ENCODE data around the gene PRICKLE4.

PRICKLE4 gene

DNA sequence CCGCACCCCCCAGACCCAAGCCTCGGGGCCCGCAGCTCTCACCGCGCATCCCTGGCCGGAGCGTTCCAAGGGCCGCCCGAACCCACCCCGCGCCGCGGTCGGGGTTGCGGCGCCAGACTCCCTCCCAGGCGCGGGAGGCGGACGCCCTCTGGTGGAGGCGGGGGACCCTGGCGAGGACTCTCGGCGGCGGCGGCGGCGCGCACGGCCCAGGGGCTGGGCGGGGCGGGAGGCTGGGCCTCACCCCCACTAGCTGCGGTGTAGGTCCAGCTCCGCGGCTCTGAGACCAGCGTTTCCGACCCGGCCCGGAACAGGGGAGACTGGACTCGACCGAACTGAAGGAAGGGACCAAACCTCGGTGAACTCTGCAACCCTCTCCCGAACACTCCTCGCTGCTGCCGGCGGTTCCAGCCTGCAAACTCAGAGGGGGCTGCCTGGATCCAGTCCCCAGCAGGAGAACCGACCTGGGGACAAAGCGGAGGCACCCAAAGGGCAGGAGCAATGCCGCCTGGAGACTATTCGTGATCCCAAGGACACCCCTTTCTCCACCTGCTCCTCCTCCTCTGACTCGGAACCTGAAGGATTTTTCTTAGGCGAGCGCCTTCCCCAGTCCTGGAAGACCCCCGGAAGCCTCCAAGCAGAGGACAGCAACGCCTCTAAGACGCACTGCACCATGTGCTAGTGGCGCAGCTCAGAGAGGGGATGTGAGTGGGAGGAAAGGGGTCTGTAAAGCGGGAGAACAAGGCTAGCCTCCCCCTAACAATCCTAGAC is 6.1 kb downstream of the PRICKLE4 start (continued):
- peak; percentile 84 for TF ChIP-seq ZNF561 (tag by site-specific recombination; IDR thresholded peaks at IDR 0.05; ENCODE audit: borderline replicate concordance)
- TF ChIP-seq ZNF157 (tag by site-specific recombination; IDR thresholded peaks at IDR 0.05): no peak
- TF ChIP-seq, protein P1, sequence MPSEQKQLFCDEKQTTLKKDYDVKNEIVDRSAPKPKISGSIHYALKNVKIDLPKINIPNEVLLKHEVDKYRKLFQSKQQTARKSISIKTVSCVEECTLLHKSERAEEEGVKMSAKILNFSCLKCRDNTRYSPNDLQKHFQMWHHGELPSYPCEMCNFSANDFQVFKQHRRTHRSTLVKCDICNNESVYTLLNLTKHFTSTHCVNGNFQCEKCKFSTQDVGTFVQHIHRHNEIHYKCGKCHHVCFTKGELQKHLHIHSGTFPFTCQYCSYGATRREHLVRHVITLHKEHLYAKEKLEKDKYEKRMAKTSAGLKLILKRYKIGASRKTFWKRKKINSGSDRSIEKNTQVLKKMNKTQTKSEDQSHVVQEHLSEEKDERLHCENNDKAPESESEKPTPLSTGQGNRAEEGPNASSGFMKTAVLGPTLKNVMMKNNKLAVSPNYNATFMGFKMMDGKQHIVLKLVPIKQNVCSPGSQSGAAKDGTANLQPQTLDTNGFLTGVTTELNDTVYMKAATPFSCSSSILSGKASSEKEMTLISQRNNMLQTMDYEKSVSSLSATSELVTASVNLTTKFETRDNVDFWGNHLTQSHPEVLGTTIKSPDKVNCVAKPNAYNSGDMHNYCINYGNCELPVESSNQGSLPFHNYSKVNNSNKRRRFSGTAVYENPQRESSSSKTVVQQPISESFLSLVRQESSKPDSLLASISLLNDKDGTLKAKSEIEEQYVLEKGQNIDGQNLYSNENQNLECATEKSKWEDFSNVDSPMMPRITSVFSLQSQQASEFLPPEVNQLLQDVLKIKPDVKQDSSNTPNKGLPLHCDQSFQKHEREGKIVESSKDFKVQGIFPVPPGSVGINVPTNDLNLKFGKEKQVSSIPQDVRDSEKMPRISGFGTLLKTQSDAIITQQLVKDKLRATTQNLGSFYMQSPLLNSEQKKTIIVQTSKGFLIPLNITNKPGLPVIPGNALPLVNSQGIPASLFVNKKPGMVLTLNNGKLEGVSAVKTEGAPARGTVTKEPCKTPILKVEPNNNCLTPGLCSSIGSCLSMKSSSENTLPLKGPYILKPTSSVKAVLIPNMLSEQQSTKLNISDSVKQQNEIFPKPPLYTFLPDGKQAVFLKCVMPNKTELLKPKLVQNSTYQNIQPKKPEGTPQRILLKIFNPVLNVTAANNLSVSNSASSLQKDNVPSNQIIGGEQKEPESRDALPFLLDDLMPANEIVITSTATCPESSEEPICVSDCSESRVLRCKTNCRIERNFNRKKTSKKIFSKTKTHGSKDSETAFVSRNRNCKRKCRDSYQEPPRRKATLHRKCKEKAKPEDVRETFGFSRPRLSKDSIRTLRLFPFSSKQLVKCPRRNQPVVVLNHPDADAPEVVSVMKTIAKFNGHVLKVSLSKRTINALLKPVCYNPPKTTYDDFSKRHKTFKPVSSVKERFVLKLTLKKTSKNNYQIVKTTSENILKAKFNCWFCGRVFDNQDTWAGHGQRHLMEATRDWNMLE (tag by site-specific recombination; conservative IDR thresholded peaks at IDR 0.05; ENCODE audit: low read depth): no peak
- TF ChIP-seq ZNF600 (tag by site-specific recombination; IDR thresholded peaks at IDR 0.05): peak; percentile 92; the same call in 1 of the 2 replicates
- TF ChIP-seq, protein P2, sequence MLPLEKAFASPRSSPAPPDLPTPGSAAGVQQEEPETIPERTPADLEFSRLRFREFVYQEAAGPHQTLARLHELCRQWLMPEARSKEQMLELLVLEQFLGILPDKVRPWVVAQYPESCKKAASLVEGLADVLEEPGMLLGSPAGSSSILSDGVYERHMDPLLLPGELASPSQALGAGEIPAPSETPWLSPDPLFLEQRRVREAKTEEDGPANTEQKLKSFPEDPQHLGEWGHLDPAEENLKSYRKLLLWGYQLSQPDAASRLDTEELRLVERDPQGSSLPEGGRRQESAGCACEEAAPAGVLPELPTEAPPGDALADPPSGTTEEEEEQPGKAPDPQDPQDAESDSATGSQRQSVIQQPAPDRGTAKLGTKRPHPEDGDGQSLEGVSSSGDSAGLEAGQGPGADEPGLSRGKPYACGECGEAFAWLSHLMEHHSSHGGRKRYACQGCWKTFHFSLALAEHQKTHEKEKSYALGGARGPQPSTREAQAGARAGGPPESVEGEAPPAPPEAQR (tag by site-specific recombination; IDR thresholded peaks at IDR 0.05): no peak
- TF ChIP-seq ZSCAN30 (tag by site-specific recombination; IDR thresholded peaks at IDR 0.05): peak; percentile 86
- TF ChIP-seq SP7 (tag by site-specific recombination; IDR thresholded peaks at IDR 0.05): no peak
- TF ChIP-seq, protein P3, sequence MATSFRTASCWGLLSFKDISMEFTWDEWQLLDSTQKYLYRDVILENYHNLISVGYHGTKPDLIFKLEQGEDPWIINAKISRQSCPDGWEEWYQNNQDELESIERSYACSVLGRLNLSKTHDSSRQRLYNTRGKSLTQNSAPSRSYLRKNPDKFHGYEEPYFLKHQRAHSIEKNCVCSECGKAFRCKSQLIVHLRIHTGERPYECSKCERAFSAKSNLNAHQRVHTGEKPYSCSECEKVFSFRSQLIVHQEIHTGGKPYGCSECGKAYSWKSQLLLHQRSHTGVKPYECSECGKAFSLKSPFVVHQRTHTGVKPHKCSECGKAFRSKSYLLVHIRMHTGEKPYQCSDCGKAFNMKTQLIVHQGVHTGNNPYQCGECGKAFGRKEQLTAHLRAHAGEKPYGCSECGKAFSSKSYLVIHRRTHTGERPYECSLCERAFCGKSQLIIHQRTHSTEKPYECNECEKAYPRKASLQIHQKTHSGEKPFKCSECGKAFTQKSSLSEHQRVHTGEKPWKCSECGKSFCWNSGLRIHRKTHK (tag by site-specific recombination; IDR thresholded peaks at IDR 0.05): no peak
- no peak; the same call in none of the 2 replicates for TF ChIP-seq SP3 (tag by site-specific recombination; IDR thresholded peaks at IDR 0.05)
- TF ChIP-seq, protein P4, sequence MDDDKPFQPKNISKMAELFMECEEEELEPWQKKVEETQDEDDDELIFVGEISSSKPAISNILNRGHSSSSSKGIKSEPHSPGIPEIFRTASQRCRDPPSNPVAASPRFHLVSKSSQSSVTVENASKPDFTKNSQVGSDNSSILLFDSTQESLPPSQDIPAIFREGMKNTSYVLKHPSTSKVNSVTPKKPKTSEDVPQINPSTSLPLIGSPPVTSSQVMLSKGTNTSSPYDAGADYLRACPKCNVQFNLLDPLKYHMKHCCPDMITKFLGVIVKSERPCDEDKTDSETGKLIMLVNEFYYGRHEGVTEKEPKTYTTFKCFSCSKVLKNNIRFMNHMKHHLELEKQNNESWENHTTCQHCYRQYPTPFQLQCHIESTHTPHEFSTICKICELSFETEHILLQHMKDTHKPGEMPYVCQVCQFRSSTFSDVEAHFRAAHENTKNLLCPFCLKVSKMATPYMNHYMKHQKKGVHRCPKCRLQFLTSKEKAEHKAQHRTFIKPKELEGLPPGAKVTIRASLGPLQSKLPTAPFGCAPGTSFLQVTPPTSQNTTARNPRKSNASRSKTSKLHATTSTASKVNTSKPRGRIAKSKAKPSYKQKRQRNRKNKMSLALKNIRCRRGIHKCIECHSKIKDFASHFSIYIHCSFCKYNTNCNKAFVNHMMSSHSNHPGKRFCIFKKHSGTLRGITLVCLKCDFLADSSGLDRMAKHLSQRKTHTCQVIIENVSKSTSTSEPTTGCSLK (tag by site-specific recombination; IDR thresholded peaks at IDR 0.05): no peak
- TF ChIP-seq, protein P5, sequence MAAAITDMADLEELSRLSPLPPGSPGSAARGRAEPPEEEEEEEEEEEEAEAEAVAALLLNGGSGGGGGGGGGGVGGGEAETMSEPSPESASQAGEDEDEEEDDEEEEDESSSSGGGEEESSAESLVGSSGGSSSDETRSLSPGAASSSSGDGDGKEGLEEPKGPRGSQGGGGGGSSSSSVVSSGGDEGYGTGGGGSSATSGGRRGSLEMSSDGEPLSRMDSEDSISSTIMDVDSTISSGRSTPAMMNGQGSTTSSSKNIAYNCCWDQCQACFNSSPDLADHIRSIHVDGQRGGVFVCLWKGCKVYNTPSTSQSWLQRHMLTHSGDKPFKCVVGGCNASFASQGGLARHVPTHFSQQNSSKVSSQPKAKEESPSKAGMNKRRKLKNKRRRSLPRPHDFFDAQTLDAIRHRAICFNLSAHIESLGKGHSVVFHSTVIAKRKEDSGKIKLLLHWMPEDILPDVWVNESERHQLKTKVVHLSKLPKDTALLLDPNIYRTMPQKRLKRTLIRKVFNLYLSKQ (tag by site-specific recombination; IDR thresholded peaks at IDR 0.05; ENCODE audit: borderline replicate concordance): no peak
- TF ChIP-seq, protein P6, sequence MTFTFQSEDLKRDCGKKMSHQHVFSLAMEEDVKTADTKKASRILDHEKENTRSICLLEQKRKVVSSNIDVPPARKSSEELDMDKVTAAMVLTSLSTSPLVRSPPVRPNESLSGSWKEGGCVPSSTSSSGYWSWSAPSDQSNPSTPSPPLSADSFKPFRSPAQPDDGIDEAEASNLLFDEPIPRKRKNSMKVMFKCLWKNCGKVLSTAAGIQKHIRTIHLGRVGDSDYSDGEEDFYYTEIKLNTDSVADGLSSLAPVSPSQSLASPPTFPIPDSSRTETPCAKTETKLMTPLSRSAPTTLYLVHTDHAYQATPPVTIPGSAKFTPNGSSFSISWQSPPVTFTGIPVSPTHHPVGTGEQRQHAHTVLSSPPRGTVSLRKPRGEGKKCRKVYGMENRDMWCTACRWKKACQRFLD (tag by site-specific recombination; IDR thresholded peaks at IDR 0.05): no peak
- TF ChIP-seq, protein P7, sequence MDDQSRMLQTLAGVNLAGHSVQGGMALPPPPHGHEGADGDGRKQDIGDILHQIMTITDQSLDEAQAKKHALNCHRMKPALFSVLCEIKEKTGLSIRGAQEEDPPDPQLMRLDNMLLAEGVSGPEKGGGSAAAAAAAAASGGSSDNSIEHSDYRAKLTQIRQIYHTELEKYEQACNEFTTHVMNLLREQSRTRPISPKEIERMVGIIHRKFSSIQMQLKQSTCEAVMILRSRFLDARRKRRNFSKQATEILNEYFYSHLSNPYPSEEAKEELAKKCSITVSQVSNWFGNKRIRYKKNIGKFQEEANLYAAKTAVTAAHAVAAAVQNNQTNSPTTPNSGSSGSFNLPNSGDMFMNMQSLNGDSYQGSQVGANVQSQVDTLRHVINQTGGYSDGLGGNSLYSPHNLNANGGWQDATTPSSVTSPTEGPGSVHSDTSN (CRISPR knock-in tag; IDR thresholded peaks at IDR 0.05): 0 out of 2 replicates have a peak, but pooled peaks have one; percentile 73
- TF ChIP-seq ZNF670 (tag by site-specific recombination; IDR thresholded peaks at IDR 0.05; ENCODE audit: low read depth): no peak
- TF ChIP-seq, protein P8, sequence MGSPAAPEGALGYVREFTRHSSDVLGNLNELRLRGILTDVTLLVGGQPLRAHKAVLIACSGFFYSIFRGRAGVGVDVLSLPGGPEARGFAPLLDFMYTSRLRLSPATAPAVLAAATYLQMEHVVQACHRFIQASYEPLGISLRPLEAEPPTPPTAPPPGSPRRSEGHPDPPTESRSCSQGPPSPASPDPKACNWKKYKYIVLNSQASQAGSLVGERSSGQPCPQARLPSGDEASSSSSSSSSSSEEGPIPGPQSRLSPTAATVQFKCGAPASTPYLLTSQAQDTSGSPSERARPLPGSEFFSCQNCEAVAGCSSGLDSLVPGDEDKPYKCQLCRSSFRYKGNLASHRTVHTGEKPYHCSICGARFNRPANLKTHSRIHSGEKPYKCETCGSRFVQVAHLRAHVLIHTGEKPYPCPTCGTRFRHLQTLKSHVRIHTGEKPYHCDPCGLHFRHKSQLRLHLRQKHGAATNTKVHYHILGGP (tag by site-specific recombination; IDR thresholded peaks at IDR 0.05): no peak
- peak; percentile 89 for TF ChIP-seq KLF9 (tag by site-specific recombination; IDR thresholded peaks at IDR 0.05; ENCODE audit: low read depth)
- no peak for TF ChIP-seq ZEB2 (tag by site-specific recombination; IDR thresholded peaks at IDR 0.05)
- TF ChIP-seq, protein P9, sequence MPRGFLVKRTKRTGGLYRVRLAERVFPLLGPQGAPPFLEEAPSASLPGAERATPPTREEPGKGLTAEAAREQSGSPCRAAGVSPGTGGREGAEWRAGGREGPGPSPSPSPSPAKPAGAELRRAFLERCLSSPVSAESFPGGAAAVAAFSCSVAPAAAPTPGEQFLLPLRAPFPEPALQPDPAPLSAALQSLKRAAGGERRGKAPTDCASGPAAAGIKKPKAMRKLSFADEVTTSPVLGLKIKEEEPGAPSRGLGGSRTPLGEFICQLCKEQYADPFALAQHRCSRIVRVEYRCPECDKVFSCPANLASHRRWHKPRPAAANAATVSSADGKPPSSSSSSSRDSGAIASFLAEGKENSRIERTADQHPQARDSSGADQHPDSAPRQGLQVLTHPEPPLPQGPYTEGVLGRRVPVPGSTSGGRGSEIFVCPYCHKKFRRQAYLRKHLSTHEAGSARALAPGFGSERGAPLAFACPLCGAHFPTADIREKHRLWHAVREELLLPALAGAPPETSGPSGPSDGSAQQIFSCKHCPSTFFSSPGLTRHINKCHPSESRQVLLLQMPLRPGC (tag by site-specific recombination; IDR thresholded peaks at IDR 0.05): no peak
- TF ChIP-seq ZFHX2 (tag by site-specific recombination; conservative IDR thresholded peaks at IDR 0.05): no peak; the same call in 1 of the 2 replicates
- no peak for TF ChIP-seq ZNF521 (tag by site-specific recombination; IDR thresholded peaks at IDR 0.05)
